K562 (cell line): Measurements from ENCODE around the gene TSPYL4. TPM values are rescaled to one million over a fixed set of nuclear protein-coding genes. Genes with fewer than 3 reads are reported as not detected.

Experiments
- ATAC-seq: fragments of 200-7000 bp; cut with Tn5 transposase; 3 replicates; pipeline ENCODE4 v1.9.1; 2020; ENCODE audit warnings: moderate library complexity
- BruUV-seq: library from RNA; stranded (reverse); fragments of 400-500 nt; replicated peaks from 2 replicates; lab custom pipeline; 2021; lab: Mats Ljungman, UMichigan
- CTCF ChIA-PET: fragments of 300-600 bp; formaldehyde crosslinking; extraction: SDS; loops from one replicate; lab custom pipeline; 2021; ENCODE audit warnings: low intra/inter-chr PET ratio; lab: Yijun Ruan, JAX
- POLR2A ChIA-PET: fragments of 300-600, 350-650 bp; sonication (Branson Sonifier 250); formaldehyde crosslinking; extraction: SDS; loops from one replicate; lab custom pipeline; 2021; ENCODE audit warnings: antibody characterized with exemption, inconsistent platforms; lab: Yijun Ruan, JAX
- DNase-seq, 4 experiments: peaks; one replicate each; pipeline versions ENCODE4 v3.0.0 to v3.0.0-alpha.2; 2011 to 2018; ENCODE audit warnings: low spot score in 3 of 4, mixed read lengths in 3 of 4; ENCODE audit errors: extremely low read depth in 1 of 4
- FAIRE-seq: peaks from 2 replicates; lab custom pipeline; 2011; peaks lifted over from hg19 to GRCh38; lab: Jason Lieb, UNC
- H2AFZ ChIP-seq: 2 replicates; pipeline ENCODE4 v1.6.0; 2011; ENCODE audit warnings: low read depth, low read length, control low read depth, inconsistent platforms
- H3K27ac ChIP-seq: fragments of 200-600 bp; 3 replicates; pipeline ENCODE4 v1.8.0; 2011; ENCODE audit warnings: low read depth, mild to moderate bottlenecking, control low read depth, inconsistent platforms, low read length, moderate library complexity, mixed read lengths; ENCODE audit errors: extremely low read depth
- H3K27me3 ChIP-seq, 2 experiments: fragments of 300-600 bp in 1 of 2; 2 replicates in 1 of 2; 3 replicates in 1 of 2; pipeline versions ENCODE4 v1.6.0 to v1.8.0; 2011; ENCODE audit warnings: inconsistent platforms in 2 of 2, low read length in 2 of 2, mild to moderate bottlenecking in 1 of 2, mixed read lengths in 1 of 2, moderate library complexity in 1 of 2; ENCODE audit not compliant: control insufficient read depth in 2 of 2, insufficient read depth in 2 of 2
- H3K36me3 ChIP-seq: fragments of 300-600 bp; 3 replicates; pipeline ENCODE4 v1.8.0; 2011; ENCODE audit warnings: mild to moderate bottlenecking, low read length, inconsistent platforms; ENCODE audit not compliant: control insufficient read depth, insufficient read depth
- H3K4me1 ChIP-seq, 2 experiments: fragments of 200-600 bp in 1 of 2; replicated peaks in 1 of 2; 2 replicates in 1 of 2; 3 replicates in 1 of 2; pipeline versions ENCODE4 v1.5.1 to v1.8.0; 2011; ENCODE audit warnings: inconsistent platforms in 2 of 2, low read length in 2 of 2, mild to moderate bottlenecking in 1 of 2, mixed read lengths in 1 of 2, moderate library complexity in 1 of 2; ENCODE audit not compliant: control insufficient read depth in 2 of 2, insufficient read depth in 2 of 2
- H3K4me2 ChIP-seq: 2 replicates; pipeline ENCODE4 v1.6.1; 2011; ENCODE audit warnings: low read length, control low read depth, inconsistent platforms, mixed read lengths; ENCODE audit not compliant: insufficient read depth
- H3K4me3 ChIP-seq: fragments of 200-600 bp; sonication (generic), shearing (Covaris generic); 2 replicates; pipeline ENCODE4 v1.5.1; 2016; ENCODE audit warnings: control low read depth, inconsistent platforms
- H3K79me2 ChIP-seq: fragments of 200-600 bp; 3 replicates; pipeline ENCODE4 v1.8.0; 2011; ENCODE audit warnings: low read length, inconsistent platforms; ENCODE audit not compliant: control insufficient read depth, insufficient read depth
- H3K9ac ChIP-seq, 2 experiments: 2 replicates each; pipeline versions ENCODE4 v1.6.0 to v1.6.1; 2011; ENCODE audit warnings: low read depth in 2 of 2, low read length in 2 of 2, control low read depth in 1 of 2, inconsistent platforms in 1 of 2, mild to moderate bottlenecking in 1 of 2, mixed read lengths in 1 of 2; ENCODE audit not compliant: insufficient read depth in 1 of 2
- H3K9me1 ChIP-seq: one replicate; pipeline ENCODE4 v1.6.0; 2011; ENCODE audit warnings: inconsistent platforms, mild to moderate bottlenecking, low read length, moderate library complexity; ENCODE audit not compliant: control insufficient read depth, insufficient read depth
- H3K9me3 ChIP-seq: replicated peaks from 2 replicates; pipeline ENCODE4 v1.5.1; 2011; ENCODE audit warnings: low read depth, low read length, inconsistent platforms; ENCODE audit not compliant: control insufficient read depth, insufficient read depth
- H4K20me1 ChIP-seq: replicated peaks from 2 replicates; pipeline ENCODE4 v1.6.1; 2011; ENCODE audit warnings: low read length, inconsistent platforms, mixed read lengths; ENCODE audit not compliant: control insufficient read depth, insufficient read depth
- CEBPB ChIP-seq: fragments of 450-650 bp; IDR thresholded peaks from 2 replicates; pipeline ENCODE4 v1.6.1; 2016; ENCODE audit warnings: missing genetic modification characterization, missing compliant biosample characterization
- CEBPG ChIP-seq, 3 experiments: fragments of 200-800 bp in 1 of 3; sonication (Bioruptor generic) in 1 of 3; sonication (generic) in 1 of 3; formaldehyde crosslinking in 1 of 3; IDR thresholded peaks in 2 of 3; conservative IDR thresholded peaks in 1 of 3; 2 replicates each; pipeline versions ENCODE4 v1.6.1 to v1.8.0; 2016 to 2022; ENCODE audit warnings: missing compliant biosample characterization in 2 of 3, missing genetic modification characterization in 2 of 3, mild to moderate bottlenecking in 1 of 3, missing genetic modification reagents in 1 of 3
- ESRRA ChIP-seq: fragments of 450-650 bp; IDR thresholded peaks from 2 replicates; pipeline ENCODE4 v1.6.1; 2014; ENCODE audit warnings: low read depth, mild to moderate bottlenecking, moderate library complexity, borderline replicate concordance
- RFX7 ChIP-seq: fragments of 250-450 bp; sonication (Bioruptor Pico); IDR thresholded peaks from 2 replicates; pipeline ENCODE4 v1.5.1; 2021; ENCODE audit warnings: mild to moderate bottlenecking
- WGBS: fragments of 100-300 bp; shearing (Covaris generic); methylation state at CpG from one replicate; pipeline ENCODE4 v1.1.6; 2016; ENCODE audit warnings: low coverage, mixed read lengths; ENCODE audit not compliant: insufficient coverage; ENCODE audit errors: missing lambda C conversion rate; 5-methylcytosine and 5-hydroxymethylcytosine counted together
- in situ Hi-C: fragments of 300-500 bp; cut with MboI; formaldehyde crosslinking; loops from 4 replicates; pipeline ENCODE4 v1.15.0; 2018; ENCODE audit warnings: inconsistent platforms, mixed read lengths
- intact Hi-C: fragments of 100-400 bp; cut with micrococcal nuclease; formaldehyde crosslinking; loops from 2 replicates; pipeline ENCODE4 v1.14.2; 2022
- polyA plus RNA-seq, 8 experiments: library from polyadenylated mRNA; depleted of rRNA in 4 of 8; stranded (reverse) in 5 of 8; unstranded in 3 of 8; fragments of >200 nt; fragmentation: Nextera tagmentation in 2 of 8; fragmentation: Illumina TruSeq in 1 of 8; extraction: Ambion mirVana in 2 of 8; extraction: Trizol in 1 of 8; gene quantifications; 2 replicates each; pipeline versions ENCODE4 v1.2.1 to v1.2.3, GENCODE V29; 2011 to 2014; ENCODE audit warnings: inconsistent platforms in 1 of 8, missing spikeins in 1 of 8
- total RNA-seq, 7 experiments: library from RNA; depleted of rRNA in 6 of 7; stranded (reverse); fragments of >200 nt in 6 of 7; fragmentation: Illumina TruSeq in 2 of 7; extraction: Trizol in 2 of 7; gene quantifications; 2 replicates each; pipeline versions ENCODE4 v1.2.1 to v1.2.3, GENCODE V29; 2011 to 2021; ENCODE audit warnings: low replicate concordance in 1 of 7

The TSPYL4 gene
- total and polyA plus RNA-seq, 9 of the 15 experiments (the other 6 are each of a cell fraction or from before 2014, with no cell fraction given) = 0.69 to 18.0 (median 9.1) TPM

- no peaks in the 10 kb centered on the region for H3K79me2 ChIP-seq
- intact Hi-C loops (no loop called here), in situ Hi-C loops (no loop called here)
- no peaks in the 10 kb centered on the region for H3K36me3 ChIP-seq
- H3K27ac ChIP-seq = no peak overlapping the region
- POLR2A ChIA-PET = interaction anchor here (0.7 kb wide), 1 partner anchor 247 kb away, joined by 3 read pairs; no protein-coding TSS in a partner anchor
- H3K4me2 ChIP-seq = no peak overlapping the region
- no peak for DNase-seq
- FAIRE-seq = no peak
- no peak overlapping the region for H2AFZ ChIP-seq
- H3K9me3 ChIP-seq = no peaks in the 10 kb centered on the region
- WGBS = 37% methylated on average over 1 of the region's 1 CpG
- BruUV-seq = no TSS peak
- H3K9me1 ChIP-seq = no peaks in the 10 kb centered on the region
- peaks cover 0 to 5% of the 10 kb centered on the region in 2 experiments; a peak in 1 of 5 replicates for H3K27me3 ChIP-seq
- CTCF ChIA-PET = interaction anchor here (0.6 kb wide), 1 partner anchor 13 kb away, joined by 3 read pairs; the partner anchor contains the start of gene TSPYL1
- no peak for ATAC-seq
- H3K4me3 ChIP-seq = no peak overlapping the region
- H4K20me1 ChIP-seq = no peaks in the 10 kb centered on the region
- H3K4me1 ChIP-seq = no peaks in the 10 kb centered on the region
- TF ChIP-seq CEBPG (CRISPR knock-in tag; IDR thresholded peaks at IDR 0.05) = no peak
- TF ChIP-seq CEBPG (tag; conservative IDR thresholded peaks at IDR 0.05 in 1 of 2, IDR thresholded peaks at IDR 0.05 in 1 of 2) = peak in 1 of 2 experiments; percentile 72; a peak in 1 of 4 replicates
- no peak for TF ChIP-seq ESRRA
- no peak for TF ChIP-seq RFX7
- TF ChIP-seq CEBPB (tag) = peak; percentile 68
- H3K9ac ChIP-seq = no peak overlapping the region
Observed at GRCh38 chr6:116292553-116292952, 38.7 kb upstream of the TSPYL4 start.
